HK-2 (cell line): ENCODE data around the gene CDC42EP1.
"Not testable (repeated sequence)": the region's sequence is repeated elsewhere in the genome, so short reads cannot be mapped to it uniquely, and the experiment has no call there.

Experiments used
- DNase-seq: peaks from one replicate; pipeline ENCODE4 v3.0.0-alpha.2; 2018; ENCODE audit not compliant: unreplicated experiment

CDC42EP1 gene

GRCh38 chr22:37581504-37581903 is 21.2 kb downstream of the CDC42EP1 start:
- DNase-seq = no peak

- DNase-seq = no peak
Observed at GRCh38 chr22:37582526-37582925, 22.2 kb downstream of the CDC42EP1 start.

GRCh38 chr22:37588546-37589215 is 28.4 kb downstream of the CDC42EP1 start:
- DNase-seq = no peak

- DNase-seq = no peak
Observed at GRCh38 chr22:37589636-37590035, 29.4 kb downstream of the CDC42EP1 start.

- DNase-seq = not testable (repeated sequence)
Observed at GRCh38 chr22:37591081-37591480, 30.8 kb downstream of the CDC42EP1 start.

- no peak for DNase-seq
Observed at GRCh38 chr22:37591823-37592404, 31.6 kb downstream of the CDC42EP1 start.

GRCh38 chr22:37594237-37594636 is 34.0 kb downstream of the CDC42EP1 start:
- DNase-seq = no peak

- no peak for DNase-seq
Observed at GRCh38 chr22:37599153-37599552, 38.9 kb downstream of the CDC42EP1 start.

GRCh38 chr22:37601203-37601539 is 40.9 kb downstream of the CDC42EP1 start:
- no peak for DNase-seq

- no peak for DNase-seq
Observed at GRCh38 chr22:37601540-37602442, 41.5 kb downstream of the CDC42EP1 start.

GRCh38 chr22:37602546-37603277 is 42.4 kb downstream of the CDC42EP1 start:
- not testable (repeated sequence) for DNase-seq

- no peak for DNase-seq
Observed at GRCh38 chr22:37604074-37604473, 43.8 kb downstream of the CDC42EP1 start.

- no peak for DNase-seq
Observed at GRCh38 chr22:37604875-37605274, 44.6 kb downstream of the CDC42EP1 start.

GRCh38 chr22:37607010-37607934 is 47.0 kb downstream of the CDC42EP1 start:
- DNase-seq = peak; percentile 88

- no peak for DNase-seq
Observed at GRCh38 chr22:37607935-37608476, 47.7 kb downstream of the CDC42EP1 start.

GRCh38 chr22:37608477-37609239 is 48.4 kb downstream of the CDC42EP1 start, which contains the start of gene GGA1:
TSS of gene GGA1 (plus strand) at chr22:37608834. CDS start at chr22:37608861, 27 bp downstream.
- DNase-seq = peak; percentile 94

- no peak for DNase-seq
Observed at GRCh38 chr22:37609240-37610152, 49.2 kb downstream of the CDC42EP1 start.

- not testable (repeated sequence) for DNase-seq
Observed at GRCh38 chr22:37610153-37610475, 49.8 kb downstream of the CDC42EP1 start.
